ENCODE results near the gene MEF2A. TPM values are rescaled to one million over a fixed set of nuclear protein-coding genes. Genes with fewer than 3 reads are reported as not detected.

MEF2A gene
- total and polyA plus RNA-seq, 9 of the 15 experiments (the other 6 are each of a cell fraction or from before 2014, with no cell fraction given) = 1.6 to 18.7 (median 8.7) TPM

- TF ChIP-seq ZNF696 (CRISPR knock-in tag; conservative IDR thresholded peaks at IDR 0.05) (no peak), TFE3 (CRISPR knock-in tag; IDR thresholded peaks at IDR 0.05) (no peak)
These were observed 160.5 kb downstream of the MEF2A start (continued) for GRCh38 chr15:99726333-99726732.

- ChIA-PET CTCF (ENCODE audit: low intra/inter-chr PET ratio) (no interaction called here), POLR2A (no interaction called here)
- intact Hi-C loops (cut with micrococcal nuclease) = no loop called here
- no peaks in the 10 kb centered on the region for H4K20me1 ChIP-seq (replicated peaks; ENCODE audit: control insufficient read depth, insufficient read depth, low read length)
- no peaks in the 10 kb centered on the region for H3K36me3 ChIP-seq (ENCODE audit: control insufficient read depth, insufficient read depth, low read length)
- H3K9me3 ChIP-seq (replicated peaks; ENCODE audit: control insufficient read depth, insufficient read depth, low read depth, low read length) = no peaks in the 10 kb centered on the region
- no peak overlapping the region for H3K4me3 ChIP-seq
- no peak overlapping the region for H3K4me2 ChIP-seq (ENCODE audit: insufficient read depth, low read length)
- FAIRE-seq (no peak), DNase-seq (ENCODE audit: extremely low read depth in 1 of 4, low spot score in 3 of 4) (no peak), ATAC-seq (no peak)
- peaks cover 0 to 5% of the 10 kb centered on the region in 2 experiments; a peak in 2 of 5 replicates for H3K4me1 ChIP-seq (replicated peaks in 1 of 2; ENCODE audit: control insufficient read depth in 2 of 2, insufficient read depth in 2 of 2, low read length in 2 of 2)
- no peak overlapping the region for H2AFZ ChIP-seq (ENCODE audit: low read depth, low read length)
- H3K9ac ChIP-seq (ENCODE audit: insufficient read depth in 1 of 2, low read depth in 2 of 2, low read length in 2 of 2) = no peak overlapping the region
- WGBS (ENCODE audit: insufficient coverage, low coverage, missing lambda C conversion rate) = 12% methylated on average over 1 of the region's 1 CpG
- H3K79me2 ChIP-seq (ENCODE audit: control insufficient read depth, insufficient read depth, low read length) = no peaks in the 10 kb centered on the region
- in situ Hi-C loops (cut with MboI) = loop anchor here (25.0 kb wide), 1 partner anchor 440 kb away; no protein-coding TSS in a partner anchor
- no peaks in the 10 kb centered on the region for H3K9me1 ChIP-seq (ENCODE audit: control insufficient read depth, insufficient read depth, low read length)
- BruUV-seq (replicated peaks) = no TSS peak
- no peak overlapping the region for H3K27ac ChIP-seq (ENCODE audit: extremely low read depth, low read depth, low read length)
- peaks cover 0 to 21% of the 10 kb centered on the region in 2 experiments; a peak in 1 of 5 replicates for H3K27me3 ChIP-seq (ENCODE audit: control insufficient read depth in 2 of 2, insufficient read depth in 2 of 2, low read length in 2 of 2)
- TF ChIP-seq ZNF785 (CRISPR knock-in tag; IDR thresholded peaks at IDR 0.05) (no peak), SMAD3 (CRISPR knock-in tag; conservative IDR thresholded peaks at IDR 0.05) (no peak), KAT2B (IDR thresholded peaks at IDR 0.05; ENCODE audit: low read depth, low read length) (no peak), GABPB1 (CRISPR knock-in tag; IDR thresholded peaks at IDR 0.05) (no peak), FOXP4 (CRISPR knock-in tag; IDR thresholded peaks at IDR 0.05; ENCODE audit: borderline replicate concordance) (no peak), HEY1 (CRISPR knock-in tag; IDR thresholded peaks at IDR 0.05; ENCODE audit: borderline replicate concordance) (no peak), MYBL2 (IDR thresholded peaks at IDR 0.05; ENCODE audit: low read depth) (no peak), MYBL2 (CRISPR knock-in tag; IDR thresholded peaks at IDR 0.05; ENCODE audit: borderline replicate concordance) (no peak), EWSR1 (IDR thresholded peaks at IDR 0.05; ENCODE audit: borderline replicate concordance, low read depth, partially characterized antibody) (no peak), MTA3 (IDR thresholded peaks at IDR 0.05; ENCODE audit: borderline replicate concordance) (no peak), ILK (tag; IDR thresholded peaks at IDR 0.05; ENCODE audit: borderline replicate concordance, low read depth) (no peak), GATA2 (CRISPR knock-in tag; IDR thresholded peaks at IDR 0.05) (no peak), NR0B1 (IDR thresholded peaks at IDR 0.05; ENCODE audit: partially characterized antibody) (no peak), MAX (CRISPR knock-in tag; IDR thresholded peaks at IDR 0.05) (no peak), EHMT2 (IDR thresholded peaks at IDR 0.05) (no peak)
These were observed 161.5 kb downstream of the MEF2A start for GRCh38 chr15:99727330-99727729.

All from K562 (cell line).